Fibroblast of lung (primary cell): Measurements from ENCODE around the gene RMND5B.

Experiments used
- CTCF ChIP-seq, 2 donors: IDR thresholded peaks in 1 of 2; conservative IDR thresholded peaks in 1 of 2; 1 replicate in 1 of 2; 2 replicates in 1 of 2; pipeline ENCODE4 v1.5.1; 2011 to 2012; ENCODE audit warnings: low read length in 2 of 2, control low read depth in 1 of 2, inconsistent platforms in 1 of 2, low read depth in 1 of 2, mild to moderate bottlenecking in 1 of 2
- EZH2 ChIP-seq: IDR thresholded peaks from 2 replicates; pipeline ENCODE4 v1.5.1; 2012; ENCODE audit warnings: low read length, control low read depth, mild to moderate bottlenecking; ENCODE audit errors: missing control alignments

DNA sequence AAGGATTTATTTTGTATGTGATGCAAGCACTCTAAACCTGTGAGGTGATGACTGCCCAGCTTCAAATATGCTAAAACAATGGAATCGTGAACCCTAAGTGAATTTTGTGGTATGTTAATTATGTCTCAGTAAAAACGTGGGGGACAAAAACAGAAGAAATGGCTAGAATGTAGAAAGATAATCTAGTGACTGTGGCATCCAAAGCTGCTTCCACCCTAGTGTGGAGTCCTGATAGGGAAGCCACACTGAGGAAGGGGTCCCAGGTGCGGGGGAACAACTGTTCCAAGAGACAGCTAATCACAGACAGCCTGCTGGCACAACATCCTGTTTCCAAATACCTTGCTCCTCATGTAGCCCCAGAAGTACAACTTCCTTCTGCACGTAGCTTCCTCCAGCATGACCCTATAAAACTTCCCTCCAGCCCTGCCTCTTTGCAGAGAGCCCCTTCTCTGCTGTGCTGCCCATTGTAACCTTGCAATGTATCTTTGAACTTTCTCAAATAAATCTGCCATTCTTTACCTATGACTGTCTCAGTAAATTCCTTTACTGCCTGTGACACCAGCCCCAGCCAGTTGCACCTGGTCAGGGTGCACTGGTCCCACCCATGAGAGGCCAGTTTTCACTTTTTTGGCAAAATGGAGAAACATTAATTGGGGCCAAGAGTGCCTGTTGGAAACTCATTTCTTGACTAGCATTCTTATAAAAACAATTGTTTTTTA, 51.5 kb downstream of the RMND5B start:
- no peak for TF ChIP-seq CTCF (conservative IDR thresholded peaks at IDR 0.05 in 1 of 2, IDR thresholded peaks at IDR 0.05 in 1 of 2; ENCODE audit: low read depth in 1 of 2, low read length in 2 of 2)
- no peak for TF ChIP-seq EZH2
